Fibroblast of villous mesenchyme (primary cell): ENCODE measurements around the gene LEMD3. TPM values are rescaled to one million over a fixed set of nuclear protein-coding genes. Genes with fewer than 3 reads are reported as not detected.

Source experiments
- DNase-seq: peaks from one replicate; pipeline ENCODE4 v3.0.0-alpha.2; 2010; ENCODE audit warnings: low read depth
- H3K4me3 ChIP-seq: 2 replicates; pipeline ENCODE4 v1.5.1; 2011; ENCODE audit warnings: low read depth, mild to moderate bottlenecking, low read length
- total RNA-seq: library from RNA; depleted of rRNA; stranded (reverse); fragments of >200 nt; gene quantifications from 2 replicates; pipeline ENCODE4 v1.2.3, GENCODE V29; 2012
- TF ChIP-seq, protein P1 (sequence below): IDR thresholded peaks from 2 replicates; pipeline ENCODE4 v1.5.1; 2012; ENCODE audit warnings: low read depth, mild to moderate bottlenecking, low read length; ENCODE audit not compliant: insufficient read depth

Gene LEMD3
- total RNA-seq, 1 donor, result 32.0 TPM

DNA sequence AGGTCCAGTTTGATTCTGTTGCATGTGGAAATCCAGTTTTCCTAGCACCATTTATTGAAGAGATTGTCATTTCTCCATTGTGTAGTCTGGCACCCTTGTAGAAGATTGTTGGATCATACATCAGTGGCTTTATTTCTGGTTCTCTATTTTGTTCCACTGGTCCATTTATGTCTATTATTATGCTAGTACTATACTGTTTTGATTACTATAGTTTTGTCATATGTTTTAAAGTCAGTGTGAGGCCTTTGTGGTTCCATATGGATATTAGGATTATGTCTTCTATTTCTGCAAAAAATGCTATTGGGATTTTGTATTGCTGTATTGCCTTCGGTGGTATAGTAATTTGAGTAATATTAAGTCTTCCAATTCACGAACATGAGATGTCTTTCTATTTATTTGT, 51.4 kb downstream of the LEMD3 start:
- H3K4me3 ChIP-seq, result no peak overlapping the region
- TF ChIP-seq, protein P1, sequence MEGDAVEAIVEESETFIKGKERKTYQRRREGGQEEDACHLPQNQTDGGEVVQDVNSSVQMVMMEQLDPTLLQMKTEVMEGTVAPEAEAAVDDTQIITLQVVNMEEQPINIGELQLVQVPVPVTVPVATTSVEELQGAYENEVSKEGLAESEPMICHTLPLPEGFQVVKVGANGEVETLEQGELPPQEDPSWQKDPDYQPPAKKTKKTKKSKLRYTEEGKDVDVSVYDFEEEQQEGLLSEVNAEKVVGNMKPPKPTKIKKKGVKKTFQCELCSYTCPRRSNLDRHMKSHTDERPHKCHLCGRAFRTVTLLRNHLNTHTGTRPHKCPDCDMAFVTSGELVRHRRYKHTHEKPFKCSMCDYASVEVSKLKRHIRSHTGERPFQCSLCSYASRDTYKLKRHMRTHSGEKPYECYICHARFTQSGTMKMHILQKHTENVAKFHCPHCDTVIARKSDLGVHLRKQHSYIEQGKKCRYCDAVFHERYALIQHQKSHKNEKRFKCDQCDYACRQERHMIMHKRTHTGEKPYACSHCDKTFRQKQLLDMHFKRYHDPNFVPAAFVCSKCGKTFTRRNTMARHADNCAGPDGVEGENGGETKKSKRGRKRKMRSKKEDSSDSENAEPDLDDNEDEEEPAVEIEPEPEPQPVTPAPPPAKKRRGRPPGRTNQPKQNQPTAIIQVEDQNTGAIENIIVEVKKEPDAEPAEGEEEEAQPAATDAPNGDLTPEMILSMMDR, result no peak
- no peak for DNase-seq

DNA sequence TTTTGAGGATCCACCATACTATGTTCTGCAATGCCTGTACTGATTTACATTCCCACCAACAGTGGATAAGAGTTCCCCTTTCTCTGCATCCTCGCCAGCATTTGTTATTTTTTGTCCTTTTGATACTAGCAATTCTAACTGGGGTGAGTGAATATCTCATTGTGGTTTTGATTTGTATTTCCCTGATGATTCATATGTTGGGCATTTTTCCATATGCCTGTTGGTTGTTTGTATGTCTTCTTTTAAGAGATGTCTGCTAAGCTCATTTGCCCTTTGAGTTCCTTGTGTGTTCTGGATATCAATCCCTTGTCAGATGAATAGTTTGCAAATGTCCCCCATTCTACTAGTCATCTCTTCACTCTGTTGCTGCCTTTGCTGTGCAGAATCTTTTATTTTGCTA, 60.1 kb downstream of the LEMD3 start:
- peak; percentile 67 for DNase-seq
- H3K4me3 ChIP-seq, result no peak overlapping the region
- TF ChIP-seq, protein P1, result no peak

DNA sequence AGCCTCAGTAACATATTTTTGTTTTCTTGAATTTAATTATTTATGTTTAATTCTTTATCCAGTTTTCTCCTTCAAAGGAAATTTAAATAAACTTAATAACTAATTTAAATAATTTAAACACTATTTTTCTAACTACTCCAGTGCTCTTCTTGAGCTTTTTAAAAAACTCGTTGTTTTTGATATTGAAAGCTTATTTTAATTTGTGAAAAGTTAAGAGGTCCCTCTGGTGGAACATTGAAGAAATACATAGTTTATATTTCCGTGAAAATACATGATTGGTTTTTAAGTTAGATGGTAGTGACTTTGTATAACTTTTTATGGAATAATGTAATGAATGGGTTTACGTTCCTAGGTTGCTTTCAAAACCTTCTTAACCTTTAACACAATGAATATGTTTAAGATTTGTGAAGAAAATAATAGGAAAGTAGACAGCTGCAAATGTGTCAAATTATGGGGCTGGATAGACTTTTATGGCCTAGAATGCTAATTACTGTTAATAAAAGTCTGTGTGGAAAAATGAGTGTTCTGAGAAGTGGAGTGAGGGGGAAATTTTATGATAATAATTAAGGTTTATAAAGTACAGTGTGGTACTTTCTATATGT, 63.2 kb downstream of the LEMD3 start:
- no peak overlapping the region for H3K4me3 ChIP-seq
- TF ChIP-seq, protein P1, result peak; percentile 46
- peak; percentile 43 for DNase-seq

DNA sequence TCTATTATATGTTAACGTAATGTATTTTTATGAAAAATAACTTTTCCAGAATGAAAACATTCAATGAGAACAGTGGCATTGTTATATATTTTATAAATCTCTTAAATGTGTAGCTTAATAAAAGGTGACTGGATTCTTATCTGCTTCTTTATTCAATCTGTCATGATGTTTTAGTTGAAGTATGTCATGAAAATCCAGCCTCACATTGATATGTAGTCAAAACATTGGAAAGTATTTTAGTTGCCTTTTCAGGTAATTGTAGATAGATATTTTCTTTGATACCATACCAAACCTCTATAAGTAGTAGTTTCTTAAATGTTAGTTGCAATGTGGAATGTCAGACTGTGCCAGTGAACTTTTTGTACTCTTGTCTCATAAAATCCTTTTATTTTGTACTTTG, 67.8 kb downstream of the LEMD3 start:
- TF ChIP-seq, protein P1, result no peak
- DNase-seq, result no peak
- no peak overlapping the region for H3K4me3 ChIP-seq

DNA sequence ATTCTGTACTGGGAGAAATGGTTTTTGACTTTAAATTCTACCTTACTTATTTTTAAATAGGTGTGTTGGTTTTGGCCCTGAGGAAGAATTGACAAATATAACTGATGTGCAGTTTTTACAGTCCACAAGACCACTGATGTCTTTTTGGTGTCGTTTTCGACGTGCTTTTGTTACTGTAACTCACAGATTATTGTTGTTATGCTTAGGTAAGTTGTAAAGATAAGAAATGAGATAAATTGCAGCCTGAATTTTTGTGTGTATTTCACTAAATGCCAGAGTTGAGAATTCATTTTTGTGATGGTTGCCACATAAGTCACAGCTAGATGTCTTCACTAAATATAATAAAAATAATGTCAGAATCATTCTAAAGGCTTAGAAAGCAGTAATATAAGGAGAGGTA, 69.2 kb downstream of the LEMD3 start:
- peak; percentile 23 for DNase-seq

DNA sequence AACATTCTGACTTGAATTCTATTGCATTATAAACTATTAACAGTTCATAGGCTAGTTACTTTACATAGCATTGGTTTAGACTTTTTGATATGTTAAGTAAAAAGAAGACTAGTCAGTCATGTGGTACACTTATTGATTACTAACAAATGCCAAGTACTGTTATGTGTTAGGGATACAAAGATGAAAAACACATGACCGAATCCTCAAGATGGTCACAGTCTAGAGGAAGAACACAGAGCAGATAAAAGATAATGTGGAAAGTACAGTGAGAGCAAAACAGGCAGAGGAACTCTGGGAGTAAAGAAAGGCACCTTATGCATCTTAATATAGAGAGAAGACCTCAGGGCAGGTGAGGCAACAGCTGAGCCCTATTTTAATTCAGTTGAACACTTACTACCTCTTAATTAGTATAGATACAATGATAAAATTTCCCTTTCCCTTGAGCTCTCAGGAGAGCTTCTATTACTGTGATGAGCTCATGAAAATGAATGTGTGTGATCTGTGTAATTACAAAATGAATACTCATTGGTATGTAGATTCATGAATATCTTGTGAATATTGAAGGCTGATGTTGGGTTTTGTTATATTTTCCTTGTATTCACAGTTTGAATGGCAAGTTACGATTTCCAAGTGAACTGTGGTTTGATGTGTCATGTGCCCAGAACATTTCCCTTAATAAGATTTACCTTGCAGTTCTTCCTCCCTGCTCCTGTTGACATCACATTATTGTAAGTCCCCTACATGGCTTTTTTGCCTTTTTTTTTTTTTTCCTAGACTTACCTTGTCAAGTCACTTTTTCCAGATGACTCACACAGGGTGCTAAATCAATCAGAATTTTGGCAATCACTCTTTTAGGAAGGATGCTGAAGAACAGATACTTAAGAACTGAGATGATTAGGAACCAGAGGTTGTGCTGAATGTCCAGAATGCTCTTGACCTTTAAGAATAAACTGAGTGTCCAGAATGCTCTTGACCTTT, 79.6 kb downstream of the LEMD3 start:
- TF ChIP-seq, protein P1, result no peak
- DNase-seq, result no peak
- H3K4me3 ChIP-seq, result no peak overlapping the region

More for the DNA sequence above, 69.2 kb downstream of the LEMD3 start:
- no peak overlapping the region for H3K4me3 ChIP-seq
- TF ChIP-seq, protein P1, result no peak
